Activated CD4-positive, alpha-beta T cell treated with anti-CD3 and anti-CD28 coated beads, Interleukin-2, amount 50 U/mL, for 48 hours (primary cell): ENCODE data around the gene DPP4.
"Not testable (repeated sequence)": the region's sequence is repeated elsewhere in the genome, so short reads cannot be mapped to it uniquely, and the experiment has no call there.

Source experiments
- DNase-seq, 2 experiments: peaks; one replicate each; pipeline ENCODE4 v3.0.0-alpha.2; 2020

DPP4 gene

DNA sequence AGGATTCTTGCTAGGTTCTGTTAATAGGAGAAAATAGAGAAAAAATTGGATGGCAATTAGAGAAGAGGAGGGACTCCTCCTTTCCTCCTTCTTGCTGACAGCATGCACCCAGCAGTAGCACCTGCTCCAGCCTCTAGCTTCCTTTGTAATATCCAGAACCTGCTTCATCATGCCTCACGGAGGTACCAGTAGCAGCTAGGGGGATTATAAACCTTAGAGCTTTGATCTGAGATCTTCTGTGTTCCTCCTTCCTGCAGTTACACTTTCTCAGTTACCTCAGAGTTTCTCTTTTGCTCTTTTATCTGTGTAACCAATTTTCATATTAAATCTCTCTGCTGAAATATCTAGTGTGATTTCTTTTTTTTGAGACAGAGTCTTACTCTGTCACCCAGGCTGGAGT is 16.6 kb downstream of the DPP4 start:
- no peak for DNase-seq

DNA sequence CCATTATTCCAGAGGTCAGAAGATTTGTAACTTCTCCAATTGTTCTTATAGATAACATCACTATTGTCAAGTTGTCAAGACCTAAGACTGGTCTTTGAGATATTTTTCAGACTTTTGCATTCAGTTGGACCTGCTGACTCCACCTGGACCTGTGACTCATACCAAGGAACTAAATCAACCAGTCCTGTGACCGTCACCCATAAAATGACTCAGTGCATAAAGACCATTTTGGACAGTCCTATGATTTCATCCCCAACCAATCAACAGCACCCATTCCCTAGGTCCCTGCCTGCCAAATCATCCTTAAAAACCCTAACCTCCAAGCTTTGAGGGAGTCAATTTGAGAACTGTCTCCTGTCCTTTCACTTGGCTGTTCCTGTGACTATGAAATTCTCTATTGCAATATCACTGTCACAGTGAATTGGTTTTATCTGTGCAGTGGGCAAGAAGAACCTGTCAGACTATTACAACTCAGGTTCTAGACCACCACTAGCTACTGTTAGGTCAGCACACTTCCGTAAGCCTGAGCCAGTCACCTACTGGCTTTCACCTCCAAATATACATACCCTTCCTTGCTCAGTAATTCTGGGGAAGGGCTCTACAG is 17.1 kb downstream of the DPP4 start:
- no peak for DNase-seq

DNA sequence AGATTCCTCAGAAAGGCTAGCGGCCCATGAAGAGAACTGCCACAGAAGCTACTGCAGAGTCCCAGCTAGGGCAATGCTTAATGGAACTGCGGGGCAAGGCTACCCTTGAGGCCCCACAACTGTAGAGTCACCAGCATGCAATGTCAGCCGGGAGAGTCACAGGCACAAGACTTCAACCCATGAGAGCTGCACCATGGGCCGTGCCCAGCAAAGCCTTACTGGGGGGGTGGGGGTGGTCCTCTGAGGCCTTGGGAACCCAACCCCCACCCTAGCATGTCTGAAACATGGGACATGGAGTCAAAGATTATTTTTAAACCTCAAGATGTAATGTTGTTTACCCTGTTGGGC is 20.2 kb downstream of the DPP4 start:
- DNase-seq, result no peak

- no peak for DNase-seq
Observed at GRCh38 chr2:162053066-162053807, 20.8 kb downstream of the DPP4 start.

DNA sequence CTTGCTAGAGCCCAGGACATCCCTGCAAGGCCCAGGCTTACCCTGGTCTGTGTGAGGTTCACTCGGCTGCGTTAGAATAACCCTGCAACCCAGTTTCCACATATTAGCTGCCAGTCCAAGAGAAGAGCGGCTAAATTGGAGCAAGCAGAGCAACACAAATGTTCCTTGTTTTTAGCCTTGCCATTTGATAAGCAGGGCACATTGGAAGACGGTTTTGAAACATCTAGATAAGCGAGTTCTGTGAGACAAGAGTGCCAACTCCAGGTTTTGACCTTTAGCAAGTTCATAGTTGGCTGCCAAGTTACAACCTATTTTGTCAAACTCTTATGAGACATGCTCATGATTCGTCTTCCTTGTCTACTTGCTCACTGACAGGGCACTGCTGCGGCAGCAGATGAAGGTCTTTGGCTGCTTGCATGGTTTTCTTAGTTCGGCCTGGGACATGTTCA is 23.5 kb downstream of the DPP4 start:
- no peak for DNase-seq

DNA sequence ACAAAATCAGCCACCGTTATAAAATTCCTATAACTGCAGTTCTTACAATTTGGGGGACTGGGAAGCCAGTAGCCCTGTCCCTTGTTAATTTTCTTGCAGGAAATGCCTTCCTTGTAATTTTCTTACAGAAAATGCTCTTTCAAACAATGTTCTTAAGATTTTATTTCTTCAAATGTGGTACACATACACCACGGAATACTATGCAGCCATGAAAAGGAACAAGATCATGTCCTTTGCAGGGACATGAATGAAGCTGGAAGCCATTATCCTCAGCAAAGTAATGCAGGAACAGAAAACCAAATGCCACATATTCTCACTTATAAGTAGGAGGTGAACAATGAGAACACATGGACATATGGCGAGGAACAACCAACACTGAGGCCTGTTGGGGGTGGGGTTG is 24.9 kb downstream of the DPP4 start:
- not testable (repeated sequence) for DNase-seq

GRCh38 chr2:162044586-162044985 is 29.4 kb downstream of the DPP4 start:
- DNase-seq, result no peak

- no peak for DNase-seq
Observed at GRCh38 chr2:162043132-162043531, 30.9 kb downstream of the DPP4 start.

DNA sequence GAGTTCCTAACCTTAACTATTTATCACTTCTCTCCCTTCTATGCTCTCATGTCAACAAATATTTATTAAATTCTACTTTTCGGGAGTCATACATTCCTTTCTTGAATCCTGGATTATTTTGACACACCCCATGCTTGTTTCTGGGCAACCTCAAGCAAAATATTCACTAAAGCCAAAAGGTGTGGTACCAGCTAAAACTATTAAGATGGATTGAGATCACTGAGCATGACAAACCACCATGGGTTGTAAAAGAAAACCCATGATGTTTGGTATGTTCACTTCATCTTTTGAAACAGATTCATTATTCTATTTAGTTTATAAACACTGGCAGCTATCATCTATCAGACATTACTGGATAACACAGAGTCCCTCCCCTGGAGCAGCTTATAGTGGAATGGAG is 32.5 kb downstream of the DPP4 start:
- DNase-seq, result no peak

- no peak for DNase-seq
Observed at GRCh38 chr2:162038725-162039124, 35.3 kb downstream of the DPP4 start.

DNA sequence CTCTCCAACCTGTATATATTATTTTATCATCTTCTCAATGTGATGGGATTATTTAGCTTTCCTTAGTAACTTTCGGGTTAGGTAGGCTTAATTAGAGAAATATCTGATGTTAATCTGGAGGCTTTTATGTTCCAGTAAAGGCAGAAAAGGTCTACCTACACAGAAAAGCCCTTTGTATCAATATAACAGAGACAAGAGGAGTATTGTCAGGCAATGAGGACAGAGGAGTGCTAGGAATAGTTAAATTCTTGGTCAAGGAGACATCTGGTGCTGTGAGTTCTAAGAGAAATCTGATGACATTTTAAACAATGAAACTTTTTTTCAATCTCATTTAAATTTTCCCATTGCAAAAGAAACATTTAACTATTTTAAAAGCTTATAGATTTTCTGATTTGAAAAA is 36.1 kb downstream of the DPP4 start:
- DNase-seq, result no peak

- no peak for DNase-seq
Observed at GRCh38 chr2:162037028-162037795, 36.8 kb downstream of the DPP4 start.

DNA sequence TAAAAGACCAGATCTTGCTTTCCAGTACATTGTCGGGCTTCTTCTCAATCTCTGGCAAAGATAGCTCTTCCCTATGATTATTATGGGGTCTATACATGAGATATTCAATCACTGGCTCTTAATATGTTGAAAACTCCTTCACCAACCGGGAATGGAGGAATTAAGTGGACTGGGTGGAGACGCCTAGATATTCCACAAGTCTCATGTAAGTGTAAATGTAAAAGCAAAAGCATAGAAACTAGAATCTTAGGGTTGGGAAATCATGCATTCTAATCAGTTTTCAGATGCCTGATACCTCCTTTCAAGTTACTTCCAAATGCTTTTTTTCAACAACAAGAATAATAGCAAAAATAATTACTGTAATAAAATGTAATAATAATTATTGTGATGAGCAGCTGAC is 38.0 kb downstream of the DPP4 start:
- DNase-seq, result no peak

DNA sequence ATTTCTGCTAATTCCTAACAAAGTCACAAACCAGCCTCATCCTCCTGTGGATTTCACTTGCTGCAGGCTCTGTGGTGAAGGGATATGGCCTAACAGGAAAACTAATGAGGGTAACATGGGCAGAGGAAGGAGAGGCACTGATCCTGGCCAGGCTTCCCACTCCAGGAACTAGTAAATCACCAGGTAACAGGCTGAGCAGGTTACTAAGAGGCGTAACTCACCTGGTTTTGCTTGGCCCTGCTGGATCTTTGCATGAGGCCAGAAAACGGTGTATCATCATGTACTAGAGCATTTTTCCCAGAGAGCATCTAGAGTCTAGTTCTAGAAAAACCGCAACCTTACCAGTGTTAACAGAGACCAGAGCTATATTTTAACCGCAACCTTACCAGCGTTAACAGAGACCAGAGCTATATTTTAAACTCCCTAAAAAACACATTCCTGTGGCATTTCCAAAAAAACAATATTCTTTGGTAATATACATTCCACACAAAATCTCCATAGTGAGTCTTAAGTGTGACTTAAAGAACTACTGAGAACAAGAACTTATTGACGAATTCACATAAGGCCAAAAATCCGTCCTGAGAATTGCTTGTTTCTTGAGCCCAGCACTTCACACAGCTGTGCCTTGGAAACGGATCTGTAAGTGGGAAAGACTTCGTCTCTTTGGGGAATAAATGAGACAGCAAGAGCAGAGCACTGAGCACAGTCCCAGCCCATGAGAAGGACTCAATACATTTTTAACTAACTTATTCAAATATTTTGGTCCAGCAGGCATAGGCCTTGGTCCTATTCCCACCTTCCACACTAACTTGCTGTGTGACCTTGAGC is 43.4 kb downstream of the DPP4 start:
- no peak for DNase-seq

DNA sequence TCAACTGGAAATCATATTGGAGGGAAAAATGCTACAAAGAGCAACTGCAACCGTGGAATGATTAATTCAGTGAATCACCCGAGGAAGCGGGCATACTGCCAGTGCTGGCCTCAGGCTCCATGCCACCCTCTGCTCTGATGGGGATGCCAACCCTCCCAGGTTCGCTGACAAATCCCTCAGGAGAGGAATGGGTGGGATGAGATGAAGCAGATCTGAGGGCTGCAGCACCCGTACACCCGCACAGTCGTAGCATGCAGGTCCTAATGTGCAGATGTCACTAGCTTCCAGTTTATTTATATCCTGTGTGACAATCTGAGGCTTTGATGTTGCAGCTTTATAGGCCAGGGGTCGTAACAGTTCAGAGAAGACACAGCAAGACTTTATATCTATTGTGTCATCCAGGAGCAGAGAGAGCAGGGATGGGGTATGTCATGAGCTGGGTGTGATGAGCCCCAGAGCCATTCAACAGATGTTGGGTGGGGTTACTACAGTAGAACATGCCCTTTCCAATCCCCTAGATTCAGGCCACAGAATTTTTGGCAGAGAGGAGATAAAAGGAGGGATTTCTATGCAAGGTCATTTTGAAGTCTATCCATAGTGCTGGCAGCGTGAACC is 44.6 kb downstream of the DPP4 start:
- no peak for DNase-seq

GRCh38 chr2:162028511-162028910 is 45.5 kb downstream of the DPP4 start:
- DNase-seq, result no peak

DNA sequence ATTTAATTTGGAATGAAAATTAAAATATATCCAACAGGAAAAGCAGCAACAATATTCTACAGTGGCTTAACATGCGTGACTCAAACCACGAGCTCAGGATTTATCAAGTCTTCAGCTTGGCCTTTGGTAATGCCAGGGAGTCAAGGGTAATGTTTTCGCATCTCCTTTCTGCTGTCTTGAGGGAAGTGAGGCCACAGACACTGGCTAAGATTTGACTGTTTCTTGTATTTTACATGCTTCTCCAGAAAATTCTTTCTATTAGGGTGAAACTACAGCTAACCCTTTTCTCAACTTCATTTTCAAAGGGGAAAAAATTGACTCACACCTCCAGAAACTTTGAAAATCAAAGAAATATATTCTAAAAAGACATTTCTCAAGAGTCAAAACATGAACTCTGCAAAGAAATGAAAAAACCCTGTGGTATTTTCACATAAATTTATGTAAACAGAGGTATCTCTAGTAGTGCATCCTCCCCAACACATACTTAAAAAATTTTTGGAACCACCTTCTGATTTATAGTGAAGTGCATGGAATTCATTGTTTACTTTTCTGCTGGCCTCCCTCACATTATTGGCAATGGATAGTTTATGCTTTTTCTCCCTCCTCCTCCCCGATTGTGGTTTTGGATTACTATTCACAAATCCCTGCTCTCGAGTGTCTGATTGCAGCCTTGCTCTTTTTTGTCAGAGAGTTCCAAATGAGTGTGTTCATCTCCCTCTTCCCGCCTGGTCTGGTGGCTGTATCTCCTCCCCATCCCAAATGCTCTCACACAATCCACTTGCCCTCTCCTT is 48.7 kb downstream of the DPP4 start:
- DNase-seq, result no peak

DNA sequence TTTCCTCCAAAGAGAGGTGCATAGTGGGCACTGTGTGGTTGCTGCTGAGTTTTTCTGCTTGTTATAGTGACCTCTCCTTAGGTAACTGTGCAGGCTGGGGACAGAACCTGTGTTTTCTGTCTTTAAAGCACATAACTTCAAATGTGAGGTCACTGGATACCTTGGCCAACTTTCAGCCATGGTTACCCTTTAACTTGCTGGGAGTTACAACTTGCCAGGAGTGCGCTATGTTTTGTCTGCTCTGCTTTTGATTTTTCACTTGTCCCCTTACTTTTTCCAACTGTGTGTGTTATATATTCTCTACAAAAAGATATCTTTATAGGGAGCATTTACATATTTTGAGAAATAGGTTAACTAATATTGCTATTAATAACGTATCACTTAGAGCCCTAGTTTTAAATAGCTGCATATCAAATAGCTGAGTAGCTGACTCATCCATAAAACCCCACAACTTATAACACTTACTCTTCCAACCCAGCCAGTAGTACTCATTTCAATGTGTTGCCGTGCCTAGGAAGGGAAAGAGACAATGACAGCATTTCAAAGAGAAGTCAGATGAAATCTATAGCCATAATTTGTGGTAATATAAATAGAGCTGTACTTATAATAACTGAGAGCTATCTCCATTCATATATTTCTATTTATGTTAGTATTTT is 51.6 kb downstream of the DPP4 start:
- DNase-seq, result no peak

DNA sequence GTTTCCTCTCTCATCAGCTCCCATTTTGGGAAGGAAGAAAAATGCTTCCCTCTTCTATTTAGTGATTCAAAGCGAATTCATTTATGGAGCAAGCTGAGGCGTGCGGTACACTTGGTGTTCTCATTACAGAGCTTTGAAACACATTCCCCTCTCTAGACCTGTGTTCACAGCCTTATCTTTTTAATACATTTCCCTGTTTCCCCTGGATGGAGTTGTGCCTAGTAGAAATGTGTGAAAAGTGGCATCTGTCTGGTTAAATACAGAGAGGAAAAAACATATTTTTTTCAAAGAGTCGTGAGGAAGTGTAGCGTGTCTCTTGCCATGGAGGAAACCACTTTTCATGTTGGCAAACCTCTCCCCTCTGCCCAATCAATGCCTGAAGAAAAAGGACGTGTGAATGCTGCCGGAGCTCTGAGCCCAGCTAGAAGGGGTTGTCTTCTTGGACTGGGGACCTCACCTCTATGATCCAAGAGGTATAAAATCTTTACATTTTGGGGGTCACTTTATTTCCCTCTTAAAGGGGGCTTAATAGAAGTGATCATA is 52.4 kb downstream of the DPP4 start:
- no peak for DNase-seq

DNA sequence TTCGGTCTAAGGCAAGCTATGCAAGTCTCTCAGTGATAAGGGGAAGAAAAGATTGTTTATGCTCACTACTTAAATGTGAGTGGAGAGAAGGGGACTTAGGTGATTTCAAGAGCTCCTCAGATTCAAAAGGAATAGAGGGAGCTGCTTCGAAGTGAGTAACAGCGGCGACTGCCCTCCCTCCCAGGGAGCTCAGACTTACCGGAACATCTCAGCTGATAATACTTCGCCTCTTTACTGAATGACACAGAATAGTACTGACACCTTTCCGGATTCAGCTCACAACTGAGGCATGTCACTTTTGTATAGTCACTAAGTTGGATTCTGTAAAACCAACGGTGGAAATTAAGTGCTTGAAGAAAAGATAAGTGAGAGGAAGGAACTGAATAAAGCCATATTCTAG is 55.5 kb downstream of the DPP4 start:
- no peak for DNase-seq

DNA sequence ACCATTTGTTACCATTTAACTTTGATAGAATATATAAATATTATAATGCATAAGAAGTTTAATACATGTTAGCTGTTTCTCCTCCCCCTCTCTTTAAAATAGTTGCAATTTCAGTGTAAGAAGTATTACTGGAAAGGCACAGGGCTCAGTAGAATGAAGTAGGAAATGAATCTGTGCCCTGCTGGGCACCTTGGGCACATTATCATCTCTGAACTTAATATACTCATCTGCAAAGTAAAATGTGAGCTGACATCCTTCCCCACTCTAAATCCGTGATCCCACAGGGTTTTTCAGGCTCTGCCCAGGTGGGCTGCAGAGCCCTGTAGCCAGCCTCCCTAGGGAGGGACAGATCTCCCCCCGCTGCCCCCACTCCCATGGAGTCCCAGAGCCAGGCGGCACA is 56.8 kb downstream of the DPP4 start:
- no peak for DNase-seq
